RWPE1 (cell line): ENCODE results near the gene SLC8A2.

Source experiments
- CTCF ChIA-PET: fragments of 350-600 bp; sonication (Branson Sonifier 250); formaldehyde crosslinking; extraction: SDS; loops from one replicate; lab custom pipeline; 2021; lab: Yijun Ruan, JAX
- POLR2A ChIA-PET: fragments of 400-600 bp; formaldehyde crosslinking; extraction: SDS; loops from one replicate; lab custom pipeline; 2020; ENCODE audit warnings: antibody characterized with exemption; ENCODE audit not compliant: low non-redundant PET; lab: Yijun Ruan, JAX
- DNase-seq: peaks from one replicate; pipeline ENCODE4 v3.0.0; 2012; ENCODE audit warnings: low spot score
- H3K27ac ChIP-seq: fragments of 450-650 bp; 2 replicates; pipeline ENCODE4 v1.5.1; 2017
- TF ChIP-seq, protein P1 (sequence below): fragments of 450-650 bp; conservative IDR thresholded peaks from 2 replicates; pipeline ENCODE4 v1.5.1; 2017; ENCODE audit warnings: low read depth, mild to moderate bottlenecking

Gene SLC8A2

DNA sequence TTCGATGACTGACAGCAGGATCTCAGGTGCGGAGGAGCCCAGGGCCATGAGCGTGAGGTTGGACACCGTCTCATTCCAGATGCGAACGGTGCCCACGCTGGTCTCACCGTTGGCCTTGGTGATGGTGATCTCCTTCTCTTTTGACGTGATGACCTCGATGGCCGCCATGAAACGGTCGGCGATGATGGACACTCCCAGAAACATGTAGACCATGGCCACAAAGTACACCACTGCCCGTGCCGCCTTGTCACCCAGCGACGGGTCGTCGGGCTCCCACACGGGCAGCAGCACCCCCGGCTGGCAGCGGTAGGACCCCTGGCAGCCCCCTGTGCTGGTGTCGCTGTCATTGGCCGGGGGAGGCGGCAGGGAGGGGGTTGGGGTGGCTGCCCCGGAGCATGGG, 5.7 kb downstream of the SLC8A2 start:
- POLR2A ChIA-PET: no interaction called here

DNA sequence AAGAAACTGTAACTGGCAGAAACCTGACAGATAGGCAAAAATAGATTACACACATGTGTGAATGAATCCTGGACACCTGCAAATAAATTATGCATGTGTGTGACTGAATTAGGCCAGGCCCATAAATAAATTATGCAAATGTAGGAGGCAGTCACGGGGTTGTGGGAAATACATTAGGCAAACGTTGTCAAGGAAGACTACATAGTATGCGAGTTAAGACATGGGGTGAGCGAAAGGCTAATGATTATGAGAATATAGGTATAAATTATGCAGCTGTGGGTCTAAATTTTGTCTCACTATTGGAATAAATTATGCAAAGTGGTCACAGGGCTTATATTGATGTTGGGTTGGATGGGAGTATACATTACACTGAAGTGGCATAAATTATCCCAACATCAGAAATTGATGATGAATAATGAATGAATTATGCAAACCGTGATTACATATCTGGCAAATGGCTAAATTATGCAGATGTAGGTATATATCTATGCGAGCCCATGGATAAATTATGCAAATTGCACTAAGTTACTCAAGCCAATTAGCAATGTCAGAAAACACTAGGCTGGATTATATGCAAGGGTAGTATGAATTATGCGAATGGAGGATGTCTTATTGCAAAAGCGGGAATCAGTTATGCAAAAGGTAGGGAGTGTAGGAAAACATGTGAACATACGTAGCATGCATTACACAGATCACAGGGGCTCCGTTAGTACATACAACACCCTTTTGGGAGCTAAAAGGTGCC, 6.8 kb downstream of the SLC8A2 start:
- DNase-seq: no peak
- POLR2A ChIA-PET: interaction anchor here (0.8 kb wide), 1 partner anchor 36 kb away, joined by 3 read pairs; no protein-coding TSS in a partner anchor
- TF ChIP-seq, protein P1, sequence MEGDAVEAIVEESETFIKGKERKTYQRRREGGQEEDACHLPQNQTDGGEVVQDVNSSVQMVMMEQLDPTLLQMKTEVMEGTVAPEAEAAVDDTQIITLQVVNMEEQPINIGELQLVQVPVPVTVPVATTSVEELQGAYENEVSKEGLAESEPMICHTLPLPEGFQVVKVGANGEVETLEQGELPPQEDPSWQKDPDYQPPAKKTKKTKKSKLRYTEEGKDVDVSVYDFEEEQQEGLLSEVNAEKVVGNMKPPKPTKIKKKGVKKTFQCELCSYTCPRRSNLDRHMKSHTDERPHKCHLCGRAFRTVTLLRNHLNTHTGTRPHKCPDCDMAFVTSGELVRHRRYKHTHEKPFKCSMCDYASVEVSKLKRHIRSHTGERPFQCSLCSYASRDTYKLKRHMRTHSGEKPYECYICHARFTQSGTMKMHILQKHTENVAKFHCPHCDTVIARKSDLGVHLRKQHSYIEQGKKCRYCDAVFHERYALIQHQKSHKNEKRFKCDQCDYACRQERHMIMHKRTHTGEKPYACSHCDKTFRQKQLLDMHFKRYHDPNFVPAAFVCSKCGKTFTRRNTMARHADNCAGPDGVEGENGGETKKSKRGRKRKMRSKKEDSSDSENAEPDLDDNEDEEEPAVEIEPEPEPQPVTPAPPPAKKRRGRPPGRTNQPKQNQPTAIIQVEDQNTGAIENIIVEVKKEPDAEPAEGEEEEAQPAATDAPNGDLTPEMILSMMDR: no peak
- H3K27ac ChIP-seq: no peak overlapping the region
- CTCF ChIA-PET: no interaction called here

More for the DNA sequence above, 5.7 kb downstream of the SLC8A2 start:
- CTCF ChIA-PET: no interaction called here
- TF ChIP-seq, protein P1: no peak
- DNase-seq: no peak
- H3K27ac ChIP-seq: no peak overlapping the region

DNA sequence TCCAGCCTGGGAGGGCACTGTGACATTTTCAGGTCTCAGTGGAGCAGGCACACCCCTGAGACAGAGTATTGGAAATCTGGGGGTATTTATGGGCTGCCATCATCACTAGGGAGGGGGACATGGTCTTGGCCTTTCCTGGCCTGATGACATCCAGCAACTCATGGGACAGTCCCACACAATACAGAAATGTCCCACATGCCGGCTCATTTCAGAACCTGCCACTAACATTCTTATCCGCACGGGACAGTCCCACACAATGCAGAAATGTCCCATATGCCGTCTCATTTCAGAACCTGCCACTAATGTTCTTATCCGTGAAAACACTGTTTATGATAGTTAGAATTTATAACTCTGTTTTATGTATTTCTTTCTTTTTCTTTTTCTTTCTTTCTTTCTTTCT, 9.8 kb downstream of the SLC8A2 start:
- TF ChIP-seq, protein P1: no peak
- CTCF ChIA-PET: no interaction called here
- POLR2A ChIA-PET: no interaction called here
- H3K27ac ChIP-seq: no peak overlapping the region
- DNase-seq: no peak

DNA sequence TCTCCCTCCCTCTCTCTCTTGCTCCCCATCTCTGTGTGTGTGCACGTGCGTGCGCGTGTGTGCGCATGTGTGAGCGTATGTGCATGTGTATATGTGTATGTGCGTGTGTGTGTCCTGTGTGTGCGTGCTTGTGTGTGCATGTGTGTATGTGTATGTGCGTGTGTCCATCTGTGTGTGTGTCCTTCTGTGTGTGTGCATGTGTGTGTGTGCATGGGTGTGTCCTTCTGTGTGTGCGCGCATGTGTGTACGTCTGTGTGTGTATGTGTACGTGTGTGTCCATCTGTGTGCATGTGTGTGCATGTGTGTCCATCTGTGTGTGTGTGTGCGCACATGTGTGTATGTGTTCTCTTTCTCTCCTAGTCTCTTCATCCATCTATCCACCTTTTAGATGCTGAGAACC, 12.2 kb downstream of the SLC8A2 start:
- DNase-seq: no peak
- TF ChIP-seq, protein P1: no peak
- no peak overlapping the region for H3K27ac ChIP-seq
- POLR2A ChIA-PET: no interaction called here
- CTCF ChIA-PET: interaction anchor here (0.5 kb wide), 1 partner anchor 20 kb away, joined by 3 read pairs; no protein-coding TSS in a partner anchor

DNA sequence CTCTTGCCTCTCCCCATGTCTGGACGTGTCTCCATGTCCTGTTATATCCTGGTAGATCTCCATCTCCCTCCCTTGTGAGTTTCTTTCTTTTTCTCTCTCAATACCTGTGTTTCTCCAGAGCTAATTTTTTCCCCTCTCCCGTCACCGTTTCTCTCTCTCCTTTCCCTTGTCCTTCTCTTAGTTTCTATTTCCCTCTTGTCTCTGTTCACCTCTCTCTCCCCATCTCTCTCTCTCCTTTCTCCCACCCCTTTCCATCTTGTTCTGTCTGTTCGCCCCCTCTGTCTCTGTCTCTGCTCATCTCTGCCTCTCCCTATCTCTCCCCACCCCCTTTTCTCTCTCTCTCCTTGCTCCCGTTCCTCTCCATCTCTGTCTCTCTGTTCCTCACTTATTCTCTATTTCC, 13.0 kb downstream of the SLC8A2 start:
- H3K27ac ChIP-seq: no peak overlapping the region
- ChIA-PET POLR2A (no interaction called here), CTCF (no interaction called here)

DNA sequence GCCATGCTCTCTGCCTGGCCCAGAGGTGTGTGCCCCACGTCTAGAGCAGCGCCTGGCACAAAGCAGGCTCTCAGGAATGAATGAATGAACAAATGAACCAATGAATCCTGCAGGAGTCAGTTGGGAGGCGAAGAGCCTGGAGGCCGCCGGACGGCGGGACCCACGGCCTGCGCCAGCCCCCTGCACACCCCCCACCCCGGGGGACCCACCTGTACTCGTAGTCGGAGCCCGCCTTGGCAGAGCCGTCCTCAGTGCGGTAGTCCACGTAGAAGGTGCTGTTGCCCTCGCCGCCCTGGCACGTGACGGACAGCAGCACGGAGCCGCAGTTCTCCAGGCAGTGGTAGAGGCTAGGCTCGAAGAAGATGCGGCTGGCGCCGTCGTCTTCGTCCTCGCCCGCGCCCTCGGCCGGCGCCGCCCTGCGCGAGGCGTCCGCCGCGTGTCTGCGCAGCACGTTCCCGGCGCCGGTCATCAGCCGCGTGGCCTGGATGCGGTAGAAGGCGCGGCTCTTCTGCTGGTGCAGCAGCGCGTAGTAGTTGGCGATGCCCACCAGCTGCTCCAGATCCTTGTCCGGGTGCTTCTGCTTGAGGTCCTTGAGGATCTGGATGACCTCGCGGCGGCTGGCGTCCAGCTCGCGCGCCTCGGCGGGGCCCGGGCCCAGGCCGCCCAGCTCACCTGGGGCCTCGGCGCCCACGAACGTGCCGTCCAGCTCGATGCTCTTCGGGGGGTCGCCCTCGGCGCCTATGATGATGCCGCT, 14.8 kb downstream of the SLC8A2 start:
- H3K27ac ChIP-seq: no peak overlapping the region
- CTCF ChIA-PET: no interaction called here
- no peak for DNase-seq
- TF ChIP-seq, protein P1: no peak
- POLR2A ChIA-PET: no interaction called here

More for the DNA sequence above, 13.0 kb downstream of the SLC8A2 start:
- no peak for DNase-seq
- TF ChIP-seq, protein P1: no peak
